SK-N-SH treated with all-trans-retinoic acid at 6 μM for 48 hours (cell line): ENCODE measurements around the gene RTF1.

Source experiments
- ARNTL ChIP-seq: fragments of 450-650 bp; formaldehyde crosslinking; IDR thresholded peaks from 2 replicates; pipeline ENCODE4 v1.5.0; 2020; ENCODE audit warnings: low read depth, mild to moderate bottlenecking, moderate library complexity, borderline replicate concordance
- CSDC2 ChIP-seq: fragments of 250-450 bp; sonication (Bioruptor Pico); IDR thresholded peaks from 2 replicates; pipeline ENCODE4 v1.5.0; 2020; ENCODE audit warnings: mild to moderate bottlenecking, moderate library complexity
- ESRRG ChIP-seq: fragments of 250-450 bp; sonication (Bioruptor Pico); IDR thresholded peaks from 2 replicates; pipeline ENCODE4 v1.6.1; 2021; ENCODE audit warnings: mild to moderate bottlenecking
- ISL1 ChIP-seq: fragments of 250-450 bp; sonication (Bioruptor Pico); IDR thresholded peaks from 2 replicates; pipeline ENCODE4 v2.1.2; 2022; ENCODE audit warnings: mild to moderate bottlenecking, moderate library complexity
- OSR1 ChIP-seq: fragments of 250-450 bp; sonication (Bioruptor Pico); IDR thresholded peaks from 2 replicates; pipeline ENCODE4 v1.8.0; 2022; ENCODE audit warnings: moderate library complexity, mild to moderate bottlenecking, inconsistent platforms
- RARB ChIP-seq: fragments of 250-450 bp; sonication (Bioruptor Pico); IDR thresholded peaks from 2 replicates; pipeline ENCODE4 v1.8.0; 2021; ENCODE audit warnings: mild to moderate bottlenecking, moderate library complexity
- SNAI2 ChIP-seq: fragments of 250-450 bp; sonication (Bioruptor Pico); IDR thresholded peaks from 2 replicates; pipeline ENCODE4 v1.5.0; 2020; ENCODE audit warnings: mild to moderate bottlenecking, moderate library complexity
- ZFP3 ChIP-seq: fragments of 250-450 bp; sonication (Bioruptor Pico); IDR thresholded peaks from 2 replicates; pipeline ENCODE4 v1.5.0; 2020; ENCODE audit warnings: mild to moderate bottlenecking, moderate library complexity
- ZFP30 ChIP-seq: fragments of 450-650 bp; formaldehyde crosslinking; IDR thresholded peaks from 2 replicates; pipeline ENCODE4 v1.5.0; 2022; ENCODE audit warnings: mild to moderate bottlenecking, moderate library complexity
- ZNF565 ChIP-seq: fragments of 450-650 bp; formaldehyde crosslinking; conservative IDR thresholded peaks from 2 replicates; pipeline ENCODE4 v1.5.0; 2020; ENCODE audit warnings: low read depth, mild to moderate bottlenecking, moderate library complexity
- TF ChIP-seq, protein P1 (sequence below): fragments of 250-450 bp; sonication (Bioruptor Pico); IDR thresholded peaks from 2 replicates; pipeline ENCODE4 v1.5.1; 2020; ENCODE audit warnings: low read depth, mild to moderate bottlenecking, moderate library complexity
- TF ChIP-seq, protein P2 (sequence below): fragments of 250-450 bp; sonication (Bioruptor Pico); IDR thresholded peaks from 2 replicates; pipeline ENCODE4 v1.8.0; 2020; ENCODE audit warnings: mild to moderate bottlenecking, moderate library complexity, borderline replicate concordance
- TF ChIP-seq, protein P3 (sequence below): fragments of 250-450 bp; sonication (Bioruptor Pico); IDR thresholded peaks from 2 replicates; pipeline ENCODE4 v1.8.0; 2021; ENCODE audit warnings: low read depth, mild to moderate bottlenecking, moderate library complexity, borderline replicate concordance

DNA sequence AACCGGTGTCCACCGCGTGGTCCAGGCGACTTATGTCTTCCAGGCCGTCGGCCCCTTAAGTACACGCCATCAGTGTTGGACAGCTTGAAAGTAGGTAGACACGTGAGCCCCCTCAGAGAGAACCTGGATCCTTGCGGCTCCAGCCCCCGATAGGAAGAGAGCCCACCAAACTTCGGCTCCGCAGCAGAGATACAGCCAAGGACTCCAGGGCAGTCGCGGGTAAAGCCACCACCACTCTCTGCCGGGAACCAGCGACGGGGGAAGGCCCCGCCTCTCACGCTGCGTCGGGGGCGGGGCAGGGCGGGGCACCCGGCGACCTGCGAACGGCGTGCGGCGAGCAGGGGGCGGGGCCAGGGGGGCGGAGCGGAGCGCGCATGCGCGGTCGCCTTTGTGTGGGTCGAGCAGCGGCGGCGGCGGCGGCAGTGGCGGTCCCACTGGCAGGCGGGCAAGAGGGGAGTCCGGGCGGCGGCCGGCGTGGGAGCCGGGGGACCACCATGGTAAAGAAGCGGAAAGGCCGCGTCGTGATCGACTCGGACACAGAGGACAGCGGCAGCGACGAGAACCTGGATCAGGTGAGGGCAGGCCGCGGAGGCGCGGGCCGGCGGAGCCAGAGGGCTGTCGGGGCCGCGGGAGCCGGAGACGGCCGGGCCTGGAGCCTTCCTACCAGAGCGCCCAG, at the start of gene RTF1:
- TF ChIP-seq ARNTL (CRISPR knock-in tag) (no peak), ESRRG (CRISPR knock-in tag) (no peak), ZFP3 (CRISPR knock-in tag) (no peak), ZFP30 (no peak), RARB (CRISPR knock-in tag) (no peak), OSR1 (CRISPR knock-in tag) (no peak), ZNF565 (CRISPR knock-in tag) (no peak), CSDC2 (no peak), ISL1 (CRISPR knock-in tag) (no peak), SNAI2 (CRISPR knock-in tag) (no peak)
- TF ChIP-seq, protein P1, sequence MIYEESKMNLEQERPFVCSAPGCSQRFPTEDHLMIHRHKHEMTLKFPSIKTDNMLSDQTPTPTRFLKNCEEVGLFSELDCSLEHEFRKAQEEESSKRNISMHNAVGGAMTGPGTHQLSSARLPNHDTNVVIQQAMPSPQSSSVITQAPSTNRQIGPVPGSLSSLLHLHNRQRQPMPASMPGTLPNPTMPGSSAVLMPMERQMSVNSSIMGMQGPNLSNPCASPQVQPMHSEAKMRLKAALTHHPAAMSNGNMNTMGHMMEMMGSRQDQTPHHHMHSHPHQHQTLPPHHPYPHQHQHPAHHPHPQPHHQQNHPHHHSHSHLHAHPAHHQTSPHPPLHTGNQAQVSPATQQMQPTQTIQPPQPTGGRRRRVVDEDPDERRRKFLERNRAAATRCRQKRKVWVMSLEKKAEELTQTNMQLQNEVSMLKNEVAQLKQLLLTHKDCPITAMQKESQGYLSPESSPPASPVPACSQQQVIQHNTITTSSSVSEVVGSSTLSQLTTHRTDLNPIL (CRISPR knock-in tag) = no peak
- TF ChIP-seq, protein P2, sequence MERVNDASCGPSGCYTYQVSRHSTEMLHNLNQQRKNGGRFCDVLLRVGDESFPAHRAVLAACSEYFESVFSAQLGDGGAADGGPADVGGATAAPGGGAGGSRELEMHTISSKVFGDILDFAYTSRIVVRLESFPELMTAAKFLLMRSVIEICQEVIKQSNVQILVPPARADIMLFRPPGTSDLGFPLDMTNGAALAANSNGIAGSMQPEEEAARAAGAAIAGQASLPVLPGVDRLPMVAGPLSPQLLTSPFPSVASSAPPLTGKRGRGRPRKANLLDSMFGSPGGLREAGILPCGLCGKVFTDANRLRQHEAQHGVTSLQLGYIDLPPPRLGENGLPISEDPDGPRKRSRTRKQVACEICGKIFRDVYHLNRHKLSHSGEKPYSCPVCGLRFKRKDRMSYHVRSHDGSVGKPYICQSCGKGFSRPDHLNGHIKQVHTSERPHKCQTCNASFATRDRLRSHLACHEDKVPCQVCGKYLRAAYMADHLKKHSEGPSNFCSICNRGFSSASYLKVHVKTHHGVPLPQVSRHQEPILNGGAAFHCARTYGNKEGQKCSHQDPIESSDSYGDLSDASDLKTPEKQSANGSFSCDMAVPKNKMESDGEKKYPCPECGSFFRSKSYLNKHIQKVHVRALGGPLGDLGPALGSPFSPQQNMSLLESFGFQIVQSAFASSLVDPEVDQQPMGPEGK (CRISPR knock-in tag) = no peak
- TF ChIP-seq, protein P3, sequence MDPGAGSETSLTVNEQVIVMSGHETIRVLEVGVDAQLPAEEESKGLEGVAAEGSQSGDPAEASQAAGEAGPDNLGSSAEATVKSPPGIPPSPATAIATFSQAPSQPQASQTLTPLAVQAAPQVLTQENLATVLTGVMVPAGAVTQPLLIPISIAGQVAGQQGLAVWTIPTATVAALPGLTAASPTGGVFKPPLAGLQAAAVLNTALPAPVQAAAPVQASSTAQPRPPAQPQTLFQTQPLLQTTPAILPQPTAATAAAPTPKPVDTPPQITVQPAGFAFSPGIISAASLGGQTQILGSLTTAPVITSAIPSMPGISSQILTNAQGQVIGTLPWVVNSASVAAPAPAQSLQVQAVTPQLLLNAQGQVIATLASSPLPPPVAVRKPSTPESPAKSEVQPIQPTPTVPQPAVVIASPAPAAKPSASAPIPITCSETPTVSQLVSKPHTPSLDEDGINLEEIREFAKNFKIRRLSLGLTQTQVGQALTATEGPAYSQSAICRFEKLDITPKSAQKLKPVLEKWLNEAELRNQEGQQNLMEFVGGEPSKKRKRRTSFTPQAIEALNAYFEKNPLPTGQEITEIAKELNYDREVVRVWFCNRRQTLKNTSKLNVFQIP (CRISPR knock-in tag) = no peak
